ENCODE measurements around the gene GREB1. TPM values are rescaled to one million over a fixed set of nuclear protein-coding genes. Genes with fewer than 3 reads are reported as not detected.

GREB1 gene
- total RNA-seq, 2 donors from 2014 or later: 0.15 to 1.1 TPM

- ATAC-seq (no peak), DNase-seq (no peak)
- Mint-ChIP-seq H3K27ac (peak overlapping the region; percentile 41), H3K27me3 (peaks cover 22% of the 10 kb centered on the region), H3K36me3 (ENCODE audit: low read depth) (no peaks in the 10 kb centered on the region), H3K4me1 (no peaks in the 10 kb centered on the region), H3K4me3 (no peak overlapping the region)
- H3K9me3 ChIP-seq (ENCODE audit: control insufficient read depth, low read length, poor library complexity, severe bottlenecking): no peaks in the 10 kb centered on the region
Measured at GRCh38 chr2:11577101-11577883, 43.4 kb downstream of the GREB1 start.

GRCh38 chr2:11578081-11578948 lies 44.5 kb downstream of the GREB1 start:
- H3K4me1 Mint-ChIP-seq: no peaks in the 10 kb centered on the region
- H3K27ac Mint-ChIP-seq: peak overlapping the region; percentile 41
- H3K36me3 Mint-ChIP-seq (ENCODE audit: low read depth): no peaks in the 10 kb centered on the region
- no peak overlapping the region for H3K4me3 Mint-ChIP-seq
- no peaks in the 10 kb centered on the region for H3K9me3 ChIP-seq (ENCODE audit: control insufficient read depth, low read length, poor library complexity, severe bottlenecking)
- ATAC-seq: no peak
- DNase-seq: no peak
- H3K27me3 Mint-ChIP-seq: peaks cover 22% of the 10 kb centered on the region

GRCh38 chr2:11578986-11579774 lies 45.3 kb downstream of the GREB1 start:
- Mint-ChIP-seq H3K27me3 (peaks cover 26% of the 10 kb centered on the region), H3K27ac (no peak overlapping the region), H3K36me3 (ENCODE audit: low read depth) (no peaks in the 10 kb centered on the region), H3K4me1 (peaks cover 2% of the 10 kb centered on the region), H3K4me3 (no peak overlapping the region)
- ATAC-seq (no peak), DNase-seq (no peak)
- no peaks in the 10 kb centered on the region for H3K9me3 ChIP-seq (ENCODE audit: control insufficient read depth, low read length, poor library complexity, severe bottlenecking)

- no peak for DNase-seq
- no peaks in the 10 kb centered on the region for H3K36me3 Mint-ChIP-seq (ENCODE audit: low read depth)
- H3K4me1 Mint-ChIP-seq: peaks cover 3% of the 10 kb centered on the region
- no peaks in the 10 kb centered on the region for H3K9me3 ChIP-seq (ENCODE audit: control insufficient read depth, low read length, poor library complexity, severe bottlenecking)
- no peak overlapping the region for H3K4me3 Mint-ChIP-seq
- ATAC-seq: no peak
- H3K27me3 Mint-ChIP-seq: peaks cover 35% of the 10 kb centered on the region
- no peak overlapping the region for H3K27ac Mint-ChIP-seq
Measured at GRCh38 chr2:11579867-11580659, 46.2 kb downstream of the GREB1 start.

GRCh38 chr2:11580697-11581096 lies 46.9 kb downstream of the GREB1 start:
- no peaks in the 10 kb centered on the region for H3K9me3 ChIP-seq (ENCODE audit: control insufficient read depth, low read length, poor library complexity, severe bottlenecking)
- no peak for DNase-seq
- ATAC-seq: no peak
- Mint-ChIP-seq H3K27ac (no peak overlapping the region), H3K36me3 (ENCODE audit: low read depth) (no peaks in the 10 kb centered on the region), H3K4me1 (peaks cover 3% of the 10 kb centered on the region), H3K4me3 (no peak overlapping the region), H3K27me3 (peaks cover 40% of the 10 kb centered on the region)

GRCh38 chr2:11581124-11581796 lies 47.4 kb downstream of the GREB1 start:
- no peaks in the 10 kb centered on the region for H3K9me3 ChIP-seq (ENCODE audit: control insufficient read depth, low read length, poor library complexity, severe bottlenecking)
- H3K4me1 Mint-ChIP-seq: peaks cover 3% of the 10 kb centered on the region
- no peak for DNase-seq
- peaks cover 41% of the 10 kb centered on the region for H3K27me3 Mint-ChIP-seq
- no peak overlapping the region for H3K27ac Mint-ChIP-seq
- no peak for ATAC-seq
- no peaks in the 10 kb centered on the region for H3K36me3 Mint-ChIP-seq (ENCODE audit: low read depth)
- H3K4me3 Mint-ChIP-seq: no peak overlapping the region

- H3K9me3 ChIP-seq (ENCODE audit: control insufficient read depth, low read length, poor library complexity, severe bottlenecking): no peaks in the 10 kb centered on the region
- Mint-ChIP-seq H3K27ac (no peak overlapping the region), H3K4me1 (peaks cover 3% of the 10 kb centered on the region), H3K4me3 (no peak overlapping the region), H3K36me3 (ENCODE audit: low read depth) (no peaks in the 10 kb centered on the region), H3K27me3 (peaks cover 48% of the 10 kb centered on the region)
- DNase-seq (no peak), ATAC-seq (no peak)
Measured at GRCh38 chr2:11581797-11582611, 48.2 kb downstream of the GREB1 start.

GRCh38 chr2:11582612-11582861 lies 48.7 kb downstream of the GREB1 start:
- ATAC-seq: no peak
- DNase-seq: no peak
- Mint-ChIP-seq H3K27me3 (peaks cover 52% of the 10 kb centered on the region), H3K4me3 (no peak overlapping the region), H3K27ac (no peak overlapping the region), H3K4me1 (peaks cover 3% of the 10 kb centered on the region), H3K36me3 (ENCODE audit: low read depth) (no peaks in the 10 kb centered on the region)
- H3K9me3 ChIP-seq (ENCODE audit: control insufficient read depth, low read length, poor library complexity, severe bottlenecking): no peaks in the 10 kb centered on the region

GRCh38 chr2:11582862-11583752 lies 49.3 kb downstream of the GREB1 start:
- DNase-seq (peak; percentile 30 to 45 (median 44)), ATAC-seq (peak; percentile 52)
- no peak overlapping the region for H3K27ac Mint-ChIP-seq
- H3K9me3 ChIP-seq (ENCODE audit: control insufficient read depth, low read length, poor library complexity, severe bottlenecking): no peaks in the 10 kb centered on the region
- no peak overlapping the region for H3K4me3 Mint-ChIP-seq
- H3K4me1 Mint-ChIP-seq: peaks cover 3% of the 10 kb centered on the region
- H3K27me3 Mint-ChIP-seq: peaks cover 48% of the 10 kb centered on the region
- H3K36me3 Mint-ChIP-seq (ENCODE audit: low read depth): no peaks in the 10 kb centered on the region

GRCh38 chr2:11583840-11584524 lies 50.1 kb downstream of the GREB1 start:
- no peak overlapping the region for H3K4me3 Mint-ChIP-seq
- no peak overlapping the region for H3K27ac Mint-ChIP-seq
- DNase-seq (peak in 2 of 3 donors; percentile 17 to 23), ATAC-seq (peak; percentile 81)
- peaks cover 48% of the 10 kb centered on the region for H3K27me3 Mint-ChIP-seq
- H3K9me3 ChIP-seq (ENCODE audit: control insufficient read depth, low read length, poor library complexity, severe bottlenecking): no peaks in the 10 kb centered on the region
- H3K36me3 Mint-ChIP-seq (ENCODE audit: low read depth): no peaks in the 10 kb centered on the region
- peaks cover 3% of the 10 kb centered on the region for H3K4me1 Mint-ChIP-seq

All from T-helper 17 cell (primary cell).